ENCODE results near the gene AGAP1.

Gene AGAP1

DNA sequence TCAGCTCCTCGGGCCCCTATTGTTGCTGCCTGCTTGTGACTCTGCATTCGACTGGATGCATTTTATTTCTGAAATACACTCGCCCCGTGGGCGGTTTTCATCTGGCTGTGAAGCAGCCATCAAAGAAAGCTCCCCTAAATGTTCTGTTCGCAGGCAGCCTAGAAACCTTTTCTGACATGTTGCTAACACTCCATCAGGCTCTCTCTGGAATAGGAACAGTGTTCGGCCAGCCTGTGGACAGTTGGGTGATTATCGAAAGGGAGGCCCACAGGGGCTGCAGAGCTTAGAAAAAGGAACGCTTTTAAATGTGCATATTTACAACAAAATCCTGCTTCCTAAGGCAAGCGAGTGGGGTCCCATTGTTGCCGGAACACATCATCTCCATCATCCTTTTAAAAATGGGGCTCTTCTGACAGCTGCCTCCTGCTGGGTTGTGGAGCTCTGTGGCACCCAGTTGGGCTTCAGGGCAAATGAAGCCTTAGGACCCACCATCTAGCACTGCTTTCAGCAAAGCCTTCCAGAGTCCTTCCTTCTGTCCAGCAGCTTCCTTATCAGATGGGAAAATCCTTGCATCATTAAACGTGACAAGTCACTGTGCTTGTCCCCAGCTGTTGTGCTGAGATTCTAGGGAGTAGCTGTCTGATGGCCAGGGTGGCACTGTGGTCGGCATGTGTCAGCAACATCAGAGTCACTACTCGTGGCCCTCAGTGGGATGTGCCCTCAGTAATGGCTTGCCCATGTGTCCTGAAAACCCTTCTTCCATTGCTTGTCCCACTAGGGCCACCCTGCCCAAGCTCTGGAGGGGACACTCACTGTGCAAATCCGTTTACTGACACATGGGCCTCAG, 571.7 kb downstream of the AGAP1 start:
- no peak for TF ChIP-seq TAF1 (IDR thresholded peaks at IDR 0.05; ENCODE audit: borderline replicate concordance, insufficient read depth, low read length)
- no peak for TF ChIP-seq SIN3A (IDR thresholded peaks at IDR 0.05; ENCODE audit: borderline replicate concordance, insufficient read depth, low read length)
- TF ChIP-seq, protein P1, sequence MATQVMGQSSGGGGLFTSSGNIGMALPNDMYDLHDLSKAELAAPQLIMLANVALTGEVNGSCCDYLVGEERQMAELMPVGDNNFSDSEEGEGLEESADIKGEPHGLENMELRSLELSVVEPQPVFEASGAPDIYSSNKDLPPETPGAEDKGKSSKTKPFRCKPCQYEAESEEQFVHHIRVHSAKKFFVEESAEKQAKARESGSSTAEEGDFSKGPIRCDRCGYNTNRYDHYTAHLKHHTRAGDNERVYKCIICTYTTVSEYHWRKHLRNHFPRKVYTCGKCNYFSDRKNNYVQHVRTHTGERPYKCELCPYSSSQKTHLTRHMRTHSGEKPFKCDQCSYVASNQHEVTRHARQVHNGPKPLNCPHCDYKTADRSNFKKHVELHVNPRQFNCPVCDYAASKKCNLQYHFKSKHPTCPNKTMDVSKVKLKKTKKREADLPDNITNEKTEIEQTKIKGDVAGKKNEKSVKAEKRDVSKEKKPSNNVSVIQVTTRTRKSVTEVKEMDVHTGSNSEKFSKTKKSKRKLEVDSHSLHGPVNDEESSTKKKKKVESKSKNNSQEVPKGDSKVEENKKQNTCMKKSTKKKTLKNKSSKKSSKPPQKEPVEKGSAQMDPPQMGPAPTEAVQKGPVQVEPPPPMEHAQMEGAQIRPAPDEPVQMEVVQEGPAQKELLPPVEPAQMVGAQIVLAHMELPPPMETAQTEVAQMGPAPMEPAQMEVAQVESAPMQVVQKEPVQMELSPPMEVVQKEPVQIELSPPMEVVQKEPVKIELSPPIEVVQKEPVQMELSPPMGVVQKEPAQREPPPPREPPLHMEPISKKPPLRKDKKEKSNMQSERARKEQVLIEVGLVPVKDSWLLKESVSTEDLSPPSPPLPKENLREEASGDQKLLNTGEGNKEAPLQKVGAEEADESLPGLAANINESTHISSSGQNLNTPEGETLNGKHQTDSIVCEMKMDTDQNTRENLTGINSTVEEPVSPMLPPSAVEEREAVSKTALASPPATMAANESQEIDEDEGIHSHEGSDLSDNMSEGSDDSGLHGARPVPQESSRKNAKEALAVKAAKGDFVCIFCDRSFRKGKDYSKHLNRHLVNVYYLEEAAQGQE (IDR thresholded peaks at IDR 0.05; ENCODE audit: insufficient read depth in 1 of 2, low read depth in 2 of 2, low read length in 2 of 2), result no peak
- TF ChIP-seq POLR2AphosphoS5 (IDR thresholded peaks at IDR 0.05; ENCODE audit: low read depth, low read length), result no peak
- TF ChIP-seq FOXP2 (optimal IDR thresholded peaks at IDR 0.05; ENCODE audit: borderline replicate concordance, extremely low read depth, extremely low read length, insufficient read depth), result no peak

GRCh38 chr2:236070236-236070635, 576.4 kb downstream of the AGAP1 start:
- no peak for TF ChIP-seq TAF1 (IDR thresholded peaks at IDR 0.05; ENCODE audit: borderline replicate concordance, insufficient read depth, low read length)
- TF ChIP-seq, protein P1 (IDR thresholded peaks at IDR 0.05; ENCODE audit: insufficient read depth in 1 of 2, low read depth in 2 of 2, low read length in 2 of 2), result no peak
- TF ChIP-seq FOXP2 (optimal IDR thresholded peaks at IDR 0.05; ENCODE audit: borderline replicate concordance, extremely low read depth, extremely low read length, insufficient read depth), result no peak
- no peak for TF ChIP-seq SIN3A (IDR thresholded peaks at IDR 0.05; ENCODE audit: borderline replicate concordance, insufficient read depth, low read length)
- TF ChIP-seq POLR2AphosphoS5 (IDR thresholded peaks at IDR 0.05; ENCODE audit: low read depth, low read length), result no peak

- TF ChIP-seq TAF1 (IDR thresholded peaks at IDR 0.05; ENCODE audit: borderline replicate concordance, insufficient read depth, low read length) (no peak), SIN3A (IDR thresholded peaks at IDR 0.05; ENCODE audit: borderline replicate concordance, insufficient read depth, low read length) (no peak), POLR2AphosphoS5 (IDR thresholded peaks at IDR 0.05; ENCODE audit: low read depth, low read length) (no peak), FOXP2 (optimal IDR thresholded peaks at IDR 0.05; ENCODE audit: borderline replicate concordance, extremely low read depth, extremely low read length, insufficient read depth) (no peak)
- TF ChIP-seq, protein P1 (IDR thresholded peaks at IDR 0.05; ENCODE audit: insufficient read depth in 1 of 2, low read depth in 2 of 2, low read length in 2 of 2), result no peak
Observed at GRCh38 chr2:236073246-236073645, 579.4 kb downstream of the AGAP1 start.

GRCh38 chr2:236073867-236074655, 580.2 kb downstream of the AGAP1 start:
- no peak for TF ChIP-seq SIN3A (IDR thresholded peaks at IDR 0.05; ENCODE audit: borderline replicate concordance, insufficient read depth, low read length)
- TF ChIP-seq POLR2AphosphoS5 (IDR thresholded peaks at IDR 0.05; ENCODE audit: low read depth, low read length), result no peak
- TF ChIP-seq, protein P1 (IDR thresholded peaks at IDR 0.05; ENCODE audit: insufficient read depth in 1 of 2, low read depth in 2 of 2, low read length in 2 of 2), result no peak
- no peak for TF ChIP-seq TAF1 (IDR thresholded peaks at IDR 0.05; ENCODE audit: borderline replicate concordance, insufficient read depth, low read length)
- no peak for TF ChIP-seq FOXP2 (optimal IDR thresholded peaks at IDR 0.05; ENCODE audit: borderline replicate concordance, extremely low read depth, extremely low read length, insufficient read depth)
